ENCODE data around the gene ARHGAP26.
"Not testable (repeated sequence)": the region's sequence is repeated elsewhere in the genome, so short reads cannot be mapped to it uniquely, and the experiment has no call there.

Gene ARHGAP26

GRCh38 chr5:142970440-142971030, 200.4 kb downstream of the ARHGAP26 start:
- DNase-seq = no peak

DNA sequence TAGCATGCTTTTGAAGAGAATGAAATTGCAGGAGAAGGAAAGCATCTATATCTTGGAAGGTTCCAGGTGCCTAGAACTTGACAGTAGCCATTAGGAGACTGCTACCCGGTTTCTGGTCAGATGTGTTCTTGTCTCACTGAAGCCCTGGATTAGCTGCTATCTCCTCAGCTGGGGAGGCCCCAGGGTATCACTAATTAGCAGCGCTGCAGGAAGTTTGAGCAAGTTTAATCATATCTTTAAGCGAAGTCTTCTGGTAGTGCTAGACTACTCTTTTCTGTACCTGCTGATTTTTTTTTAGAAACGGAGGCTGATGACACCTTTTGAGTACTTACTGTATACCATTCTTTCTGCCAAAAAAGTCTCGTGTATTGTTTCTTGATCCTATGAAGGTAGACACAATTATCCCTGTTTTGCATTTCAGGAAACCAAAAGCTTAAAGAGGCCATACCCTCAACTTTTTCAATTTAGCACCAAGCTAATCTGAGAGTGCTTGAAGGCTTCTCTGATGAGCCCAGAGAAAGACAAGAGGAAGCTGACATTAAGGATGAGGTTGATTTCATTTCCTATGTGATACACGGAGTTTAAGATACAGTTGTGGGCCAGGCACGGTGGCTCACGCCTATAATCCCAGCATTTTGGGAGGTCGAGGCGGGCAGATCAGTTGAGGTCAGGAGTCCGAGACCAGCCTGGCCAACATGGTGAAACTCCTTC, 201.3 kb downstream of the ARHGAP26 start:
- DNase-seq = no peak

DNA sequence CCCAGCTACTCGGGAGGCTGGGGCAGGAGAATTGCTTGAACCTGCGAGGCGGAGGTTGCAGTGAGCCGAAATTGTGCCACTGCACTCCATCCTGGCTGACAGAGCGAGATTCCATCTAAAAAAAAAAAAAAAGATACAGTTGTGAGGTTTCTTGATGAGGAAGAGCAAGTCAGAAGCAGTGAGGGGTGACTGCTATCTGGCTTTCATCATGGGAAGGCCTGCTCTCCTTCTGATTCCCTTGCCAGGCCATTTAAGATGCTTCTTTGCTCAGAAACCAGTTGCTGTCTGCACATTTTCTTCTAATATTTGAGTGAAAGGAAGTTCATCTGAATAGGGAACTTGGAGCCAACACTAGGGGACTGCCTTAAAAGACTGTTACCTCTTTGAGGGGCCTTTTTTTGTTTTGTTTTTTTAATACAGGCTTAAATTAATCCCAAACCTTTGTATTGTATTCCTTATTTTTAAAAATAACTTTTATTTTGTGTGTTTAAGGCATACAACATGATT, 201.9 kb downstream of the ARHGAP26 start:
- no peak for DNase-seq

- no peak for DNase-seq
Observed at GRCh38 chr5:142973932-142974331, 203.8 kb downstream of the ARHGAP26 start.

- no peak for DNase-seq
Observed at GRCh38 chr5:142974409-142974808, 204.2 kb downstream of the ARHGAP26 start.

GRCh38 chr5:142976861-142977260, 206.7 kb downstream of the ARHGAP26 start:
- DNase-seq = no peak

DNA sequence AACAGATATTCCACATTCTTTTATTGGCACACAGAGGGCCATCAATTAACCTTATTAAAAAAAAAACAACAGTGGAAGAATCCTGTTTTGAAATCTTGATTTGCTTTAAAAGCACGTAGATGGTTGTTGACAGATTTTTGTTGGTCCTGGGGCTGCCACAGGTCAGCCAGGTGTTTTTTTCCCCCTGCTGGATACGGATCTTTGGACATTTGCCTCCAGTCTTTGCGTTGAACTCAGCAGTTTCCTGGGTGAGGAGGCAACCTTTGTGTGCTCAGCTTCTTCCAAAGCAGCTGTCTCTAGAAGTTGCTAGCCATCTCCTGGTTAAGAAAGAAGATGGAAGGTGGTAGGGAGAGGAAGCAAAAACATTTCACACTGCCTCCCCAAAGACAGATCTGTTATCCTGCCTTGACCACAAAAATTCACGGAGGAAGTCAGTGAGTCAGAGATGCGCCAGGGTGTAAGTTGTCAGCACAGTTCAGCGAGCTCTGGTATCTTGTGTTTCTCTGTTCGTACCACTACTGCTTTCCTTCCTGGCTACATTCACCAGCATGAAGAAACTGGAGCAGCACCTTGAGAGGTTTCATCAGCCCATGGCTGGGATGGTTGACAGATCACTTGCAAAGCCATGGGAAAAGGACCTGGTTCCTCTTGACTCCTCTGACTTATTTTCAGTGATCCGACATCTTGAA, 207.3 kb downstream of the ARHGAP26 start:
- no peak for DNase-seq

DNA sequence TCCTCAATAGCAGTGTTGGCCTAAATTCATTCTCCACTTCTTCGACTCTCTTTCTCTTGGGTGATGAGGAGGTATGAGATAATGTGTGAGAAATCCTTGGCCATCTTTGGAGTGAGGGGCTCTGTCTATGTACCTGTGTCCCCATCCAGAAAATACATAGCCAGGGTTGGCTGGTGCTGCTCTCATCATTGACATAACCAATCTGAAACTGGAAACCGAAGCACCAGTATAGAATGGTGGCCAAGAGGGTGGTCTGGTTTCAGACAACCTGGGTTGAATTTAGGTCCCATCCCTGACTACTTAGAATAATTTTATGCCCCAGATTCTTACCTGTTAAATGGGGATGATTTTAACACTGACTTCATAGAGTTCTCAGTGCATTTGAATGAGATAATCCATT, 208.1 kb downstream of the ARHGAP26 start:
- no peak for DNase-seq

GRCh38 chr5:142978726-142979125, 208.5 kb downstream of the ARHGAP26 start:
- DNase-seq = no peak

GRCh38 chr5:142979636-142980035, 209.5 kb downstream of the ARHGAP26 start:
- no peak for DNase-seq

DNA sequence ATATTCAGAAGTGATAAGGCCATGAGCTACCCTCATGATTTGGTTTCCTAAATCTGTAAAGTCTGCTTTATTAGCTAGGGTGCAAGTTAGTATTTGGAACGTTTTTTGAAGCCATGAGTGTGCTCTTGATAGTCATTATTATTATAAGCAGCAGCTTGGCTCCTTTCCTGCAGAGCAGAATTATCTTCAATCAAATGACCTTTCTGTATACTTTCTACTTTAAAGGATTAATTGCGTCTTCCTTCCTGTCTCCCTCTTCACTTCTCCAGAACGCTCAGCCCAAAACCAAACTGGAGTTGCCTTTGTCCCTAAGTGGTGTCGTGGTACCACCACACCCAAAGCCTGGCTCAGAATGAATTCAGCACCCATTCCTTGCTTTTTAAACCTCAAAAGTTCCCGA, 211.3 kb downstream of the ARHGAP26 start:
- no peak for DNase-seq

GRCh38 chr5:142981886-142982820, 212.0 kb downstream of the ARHGAP26 start:
- DNase-seq = no peak

DNA sequence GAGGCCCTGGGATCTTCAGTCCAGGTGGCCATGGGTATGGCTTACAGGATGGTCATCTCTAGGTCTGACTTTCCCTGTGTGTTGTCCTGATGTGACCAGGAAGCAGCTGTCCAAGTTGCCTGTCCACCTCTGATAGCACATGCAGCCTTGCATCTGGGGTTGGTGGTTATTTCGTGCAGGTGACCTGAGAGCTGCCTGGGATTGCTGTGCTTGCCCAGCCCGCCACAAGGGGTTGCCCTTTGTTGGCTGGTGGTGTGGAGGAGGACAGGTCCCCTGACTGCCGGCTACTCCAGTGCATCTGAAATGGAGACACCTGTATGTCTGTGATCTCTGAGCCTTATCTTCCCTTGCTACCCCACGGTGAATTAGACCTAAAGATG, 212.6 kb downstream of the ARHGAP26 start:
- no peak for DNase-seq

GRCh38 chr5:142984011-142984410, 213.8 kb downstream of the ARHGAP26 start:
- no peak for DNase-seq

- no peak for DNase-seq
Observed at GRCh38 chr5:142984525-142984924, 214.3 kb downstream of the ARHGAP26 start.

GRCh38 chr5:142989270-142989669, 219.1 kb downstream of the ARHGAP26 start:
- DNase-seq = not testable (repeated sequence)

- not testable (repeated sequence) for DNase-seq
Observed at GRCh38 chr5:142990073-142990472, 219.9 kb downstream of the ARHGAP26 start.

GRCh38 chr5:142994218-142994617, 224.0 kb downstream of the ARHGAP26 start:
- DNase-seq = no peak

DNA sequence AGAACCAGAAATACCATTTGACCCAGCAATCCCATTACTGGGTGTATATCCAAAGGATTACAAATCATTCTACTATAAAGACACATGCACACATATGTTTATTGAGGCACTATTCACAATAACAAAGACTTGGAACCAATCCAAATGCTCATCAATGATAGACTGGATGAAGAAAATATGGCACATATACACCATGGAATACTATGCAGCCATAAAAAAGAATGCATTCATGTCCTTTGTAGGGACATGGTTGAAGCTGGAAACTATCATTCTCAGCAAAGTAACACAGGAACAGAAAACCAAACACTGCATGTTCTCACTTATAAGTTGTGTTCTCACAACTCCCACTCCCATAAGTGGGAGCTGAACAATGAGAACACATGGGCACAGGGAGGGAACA, 225.4 kb downstream of the ARHGAP26 start:
- not testable (repeated sequence) for DNase-seq

GRCh38 chr5:142997591-142997990, 227.4 kb downstream of the ARHGAP26 start:
- no peak for DNase-seq

- no peak for DNase-seq
Observed at GRCh38 chr5:142998316-142999020, 228.3 kb downstream of the ARHGAP26 start.

DNA sequence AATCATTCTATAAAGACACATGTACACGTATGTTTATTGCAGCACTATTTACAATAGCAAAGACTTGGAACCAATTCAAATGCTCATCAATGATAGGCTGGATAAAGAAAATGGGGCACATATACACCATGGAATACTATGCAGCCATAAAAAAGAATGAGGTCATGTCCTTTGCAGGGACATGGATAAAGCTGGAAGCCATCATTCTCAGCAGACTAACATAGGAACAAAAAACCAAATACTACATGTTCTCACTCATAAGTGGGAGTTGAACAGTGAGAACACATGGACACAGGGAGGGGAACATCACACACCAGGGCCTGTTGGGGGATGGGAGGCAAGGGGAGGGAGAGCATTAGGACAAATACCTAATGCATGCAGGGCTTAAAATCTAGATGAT, 230.4 kb downstream of the ARHGAP26 start:
- not testable (repeated sequence) for DNase-seq

Measured in activated CD8-positive, alpha-beta memory T cell treated with anti-CD3 and anti-CD28 coated beads, Interleukin-2, amount 50 U/mL, for 48 hours (primary cell).